ENCODE results near the gene HINT3. TPM values are rescaled to one million over a fixed set of nuclear protein-coding genes. Genes with fewer than 3 reads are reported as not detected.
A peak's percentile ranks its signal among the peaks of the same experiment; 100 is the strongest.

Gene HINT3
- total and polyA plus RNA-seq, 4 donors = 5.6 to 17.4 (median 10.6) TPM

DNA sequence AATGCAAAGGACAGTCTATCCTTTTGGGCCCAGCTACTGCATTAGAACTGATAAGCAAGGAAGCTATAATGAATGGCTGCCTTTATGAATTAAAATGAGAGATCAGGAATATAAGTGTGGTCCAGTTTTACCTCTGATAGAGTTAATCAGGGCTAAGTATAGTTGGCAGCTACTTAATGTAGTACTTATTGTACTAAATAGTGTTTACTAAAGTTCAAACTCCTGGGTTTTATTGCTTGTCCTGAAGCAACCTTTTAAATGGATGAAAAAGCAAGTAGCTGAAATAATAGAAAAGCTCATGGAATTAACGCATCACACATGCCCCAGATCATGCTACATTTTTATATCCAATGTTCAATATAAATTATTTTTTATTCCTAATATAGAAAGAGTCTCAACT lies 35.1 kb downstream of the HINT3 start:
- peak; percentile 16 for TF ChIP-seq YY1 (IDR thresholded peaks at IDR 0.05)
- TF ChIP-seq, protein P1, sequence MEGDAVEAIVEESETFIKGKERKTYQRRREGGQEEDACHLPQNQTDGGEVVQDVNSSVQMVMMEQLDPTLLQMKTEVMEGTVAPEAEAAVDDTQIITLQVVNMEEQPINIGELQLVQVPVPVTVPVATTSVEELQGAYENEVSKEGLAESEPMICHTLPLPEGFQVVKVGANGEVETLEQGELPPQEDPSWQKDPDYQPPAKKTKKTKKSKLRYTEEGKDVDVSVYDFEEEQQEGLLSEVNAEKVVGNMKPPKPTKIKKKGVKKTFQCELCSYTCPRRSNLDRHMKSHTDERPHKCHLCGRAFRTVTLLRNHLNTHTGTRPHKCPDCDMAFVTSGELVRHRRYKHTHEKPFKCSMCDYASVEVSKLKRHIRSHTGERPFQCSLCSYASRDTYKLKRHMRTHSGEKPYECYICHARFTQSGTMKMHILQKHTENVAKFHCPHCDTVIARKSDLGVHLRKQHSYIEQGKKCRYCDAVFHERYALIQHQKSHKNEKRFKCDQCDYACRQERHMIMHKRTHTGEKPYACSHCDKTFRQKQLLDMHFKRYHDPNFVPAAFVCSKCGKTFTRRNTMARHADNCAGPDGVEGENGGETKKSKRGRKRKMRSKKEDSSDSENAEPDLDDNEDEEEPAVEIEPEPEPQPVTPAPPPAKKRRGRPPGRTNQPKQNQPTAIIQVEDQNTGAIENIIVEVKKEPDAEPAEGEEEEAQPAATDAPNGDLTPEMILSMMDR (IDR thresholded peaks at IDR 0.05; ENCODE audit: low read depth, low read length, missing input control) = no peak
- TF ChIP-seq HNF4A (conservative IDR thresholded peaks at IDR 0.05) = peak; percentile 32 to 49
- peak; percentile 70 to 82 for TF ChIP-seq RXRA (IDR thresholded peaks at IDR 0.05)
- peak; percentile 51 for TF ChIP-seq SP1 (IDR thresholded peaks at IDR 0.05)
- no peak for TF ChIP-seq FOXA1 (IDR thresholded peaks at IDR 0.05)
- Histone ChIP-seq H3K27me3 (ENCODE audit: control insufficient read depth in 4 of 4, insufficient read depth in 4 of 4, low read length in 3 of 4) (no peaks in the 10 kb centered on the region), H3K9ac (ENCODE audit: low read depth in 1 of 2, low read length in 2 of 2) (no peak overlapping the region), H3K4me1 (ENCODE audit: control insufficient read depth in 4 of 4, insufficient read depth in 4 of 4, low read length in 3 of 4) (peaks cover 3 to 57% (median 50%) of the 10 kb centered on the region in 4 donors), H3K4me3 (ENCODE audit: low read depth in 1 of 3, low read length in 3 of 3) (no peak overlapping the region), H3K9me3 (ENCODE audit: control insufficient read depth in 4 of 4, low read length in 3 of 4) (no peaks in the 10 kb centered on the region), H3K36me3 (ENCODE audit: control insufficient read depth in 4 of 4, insufficient read depth in 3 of 4, low read depth in 1 of 4, low read length in 3 of 4) (no peaks in the 10 kb centered on the region), H3K27ac (ENCODE audit: low read depth in 1 of 2, low read length in 2 of 2) (peak overlapping the region; percentile 42 to 43)
- no peak for DNase-seq (ENCODE audit: low spot score)
- WGBS = 45% methylated on average over 1 of the region's 1 CpG

DNA sequence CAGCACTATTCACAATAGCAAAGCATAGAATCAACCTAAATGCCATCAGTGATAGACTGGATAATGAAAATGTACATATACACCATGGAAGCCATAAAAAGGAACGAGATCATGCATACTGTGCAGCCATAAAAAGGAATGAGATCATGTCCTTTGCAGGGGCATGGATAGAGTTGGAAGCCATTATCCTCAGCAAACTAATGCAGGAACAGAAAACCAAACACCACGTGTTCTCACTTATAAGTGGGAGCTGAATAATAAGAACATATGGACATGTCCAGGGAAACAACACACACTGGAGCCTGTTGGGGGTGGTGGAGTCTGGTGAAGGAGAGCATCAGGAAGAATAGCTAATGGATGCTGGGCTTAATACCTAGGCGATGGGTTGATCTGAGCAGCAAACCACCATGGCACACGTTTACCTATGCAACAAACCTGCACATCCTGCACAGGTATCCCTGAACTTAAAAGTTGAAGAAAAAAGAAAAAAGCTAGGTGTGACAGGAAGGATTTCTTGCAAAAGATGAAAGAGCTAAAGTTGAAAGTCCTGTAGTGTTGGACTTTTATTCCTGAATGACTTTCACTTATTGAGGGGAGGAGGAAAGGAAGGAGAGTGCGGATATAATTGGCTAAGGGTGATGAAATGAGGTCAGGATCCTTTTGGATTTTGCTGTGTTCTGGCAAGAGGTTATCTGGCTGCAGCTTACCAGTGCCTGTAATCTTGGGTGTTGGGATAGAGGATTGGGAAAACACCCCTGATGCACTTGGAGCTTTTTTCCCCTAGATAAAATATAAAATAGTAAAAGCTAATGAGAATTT lies 38.3 kb downstream of the HINT3 start:
- no peak for DNase-seq (ENCODE audit: low spot score)
- Histone ChIP-seq H3K36me3 (ENCODE audit: control insufficient read depth in 4 of 4, insufficient read depth in 3 of 4, low read depth in 1 of 4, low read length in 3 of 4) (peaks cover 2 to 22% (median 14%) of the 10 kb centered on the region in 4 donors), H3K27me3 (ENCODE audit: control insufficient read depth in 4 of 4, insufficient read depth in 4 of 4, low read length in 3 of 4) (no peaks in the 10 kb centered on the region), H3K27ac (ENCODE audit: low read depth in 1 of 2, low read length in 2 of 2) (peak overlapping the region in 1 of 2 donors; percentile 52), H3K4me3 (ENCODE audit: low read depth in 1 of 3, low read length in 3 of 3) (no peak overlapping the region), H3K9ac (ENCODE audit: low read depth in 1 of 2, low read length in 2 of 2) (no peak overlapping the region), H3K4me1 (ENCODE audit: control insufficient read depth in 4 of 4, insufficient read depth in 4 of 4, low read length in 3 of 4) (peaks cover 3 to 55% (median 45%) of the 10 kb centered on the region in 4 donors), H3K9me3 (ENCODE audit: control insufficient read depth in 4 of 4, low read length in 3 of 4) (no peaks in the 10 kb centered on the region)
- WGBS = 68% methylated on average over 5 of the region's 5 CpGs
- TF ChIP-seq SP1 (IDR thresholded peaks at IDR 0.05) (peak; percentile 47), YY1 (IDR thresholded peaks at IDR 0.05) (no peak), FOXA2 (IDR thresholded peaks at IDR 0.05) (no peak), FOXA1 (IDR thresholded peaks at IDR 0.05) (no peak), TAF1 (conservative IDR thresholded peaks at IDR 0.05) (no peak), HNF4A (conservative IDR thresholded peaks at IDR 0.05) (peak; percentile 84 to 85), RAD21 (IDR thresholded peaks at IDR 0.05) (no peak), HNF4G (IDR thresholded peaks at IDR 0.05) (peak; percentile 59), GABPA (IDR thresholded peaks at IDR 0.05 in 1 of 2, conservative IDR thresholded peaks at IDR 0.05 in 1 of 2) (no peak), RXRA (IDR thresholded peaks at IDR 0.05) (peak; percentile 70 to 78), JUND (IDR thresholded peaks at IDR 0.05) (peak; percentile 22 to 74), EGR1 (IDR thresholded peaks at IDR 0.05; ENCODE audit: low read depth in 2 of 2) (no peak), NR2F2 (IDR thresholded peaks at IDR 0.05) (peak; percentile 15)
- TF ChIP-seq, protein P2, sequence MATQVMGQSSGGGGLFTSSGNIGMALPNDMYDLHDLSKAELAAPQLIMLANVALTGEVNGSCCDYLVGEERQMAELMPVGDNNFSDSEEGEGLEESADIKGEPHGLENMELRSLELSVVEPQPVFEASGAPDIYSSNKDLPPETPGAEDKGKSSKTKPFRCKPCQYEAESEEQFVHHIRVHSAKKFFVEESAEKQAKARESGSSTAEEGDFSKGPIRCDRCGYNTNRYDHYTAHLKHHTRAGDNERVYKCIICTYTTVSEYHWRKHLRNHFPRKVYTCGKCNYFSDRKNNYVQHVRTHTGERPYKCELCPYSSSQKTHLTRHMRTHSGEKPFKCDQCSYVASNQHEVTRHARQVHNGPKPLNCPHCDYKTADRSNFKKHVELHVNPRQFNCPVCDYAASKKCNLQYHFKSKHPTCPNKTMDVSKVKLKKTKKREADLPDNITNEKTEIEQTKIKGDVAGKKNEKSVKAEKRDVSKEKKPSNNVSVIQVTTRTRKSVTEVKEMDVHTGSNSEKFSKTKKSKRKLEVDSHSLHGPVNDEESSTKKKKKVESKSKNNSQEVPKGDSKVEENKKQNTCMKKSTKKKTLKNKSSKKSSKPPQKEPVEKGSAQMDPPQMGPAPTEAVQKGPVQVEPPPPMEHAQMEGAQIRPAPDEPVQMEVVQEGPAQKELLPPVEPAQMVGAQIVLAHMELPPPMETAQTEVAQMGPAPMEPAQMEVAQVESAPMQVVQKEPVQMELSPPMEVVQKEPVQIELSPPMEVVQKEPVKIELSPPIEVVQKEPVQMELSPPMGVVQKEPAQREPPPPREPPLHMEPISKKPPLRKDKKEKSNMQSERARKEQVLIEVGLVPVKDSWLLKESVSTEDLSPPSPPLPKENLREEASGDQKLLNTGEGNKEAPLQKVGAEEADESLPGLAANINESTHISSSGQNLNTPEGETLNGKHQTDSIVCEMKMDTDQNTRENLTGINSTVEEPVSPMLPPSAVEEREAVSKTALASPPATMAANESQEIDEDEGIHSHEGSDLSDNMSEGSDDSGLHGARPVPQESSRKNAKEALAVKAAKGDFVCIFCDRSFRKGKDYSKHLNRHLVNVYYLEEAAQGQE (IDR thresholded peaks at IDR 0.05) = no peak
- TF ChIP-seq, protein P3, sequence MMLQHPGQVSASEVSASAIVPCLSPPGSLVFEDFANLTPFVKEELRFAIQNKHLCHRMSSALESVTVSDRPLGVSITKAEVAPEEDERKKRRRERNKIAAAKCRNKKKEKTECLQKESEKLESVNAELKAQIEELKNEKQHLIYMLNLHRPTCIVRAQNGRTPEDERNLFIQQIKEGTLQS (IDR thresholded peaks at IDR 0.05) = no peak
- TF ChIP-seq, protein P4, sequence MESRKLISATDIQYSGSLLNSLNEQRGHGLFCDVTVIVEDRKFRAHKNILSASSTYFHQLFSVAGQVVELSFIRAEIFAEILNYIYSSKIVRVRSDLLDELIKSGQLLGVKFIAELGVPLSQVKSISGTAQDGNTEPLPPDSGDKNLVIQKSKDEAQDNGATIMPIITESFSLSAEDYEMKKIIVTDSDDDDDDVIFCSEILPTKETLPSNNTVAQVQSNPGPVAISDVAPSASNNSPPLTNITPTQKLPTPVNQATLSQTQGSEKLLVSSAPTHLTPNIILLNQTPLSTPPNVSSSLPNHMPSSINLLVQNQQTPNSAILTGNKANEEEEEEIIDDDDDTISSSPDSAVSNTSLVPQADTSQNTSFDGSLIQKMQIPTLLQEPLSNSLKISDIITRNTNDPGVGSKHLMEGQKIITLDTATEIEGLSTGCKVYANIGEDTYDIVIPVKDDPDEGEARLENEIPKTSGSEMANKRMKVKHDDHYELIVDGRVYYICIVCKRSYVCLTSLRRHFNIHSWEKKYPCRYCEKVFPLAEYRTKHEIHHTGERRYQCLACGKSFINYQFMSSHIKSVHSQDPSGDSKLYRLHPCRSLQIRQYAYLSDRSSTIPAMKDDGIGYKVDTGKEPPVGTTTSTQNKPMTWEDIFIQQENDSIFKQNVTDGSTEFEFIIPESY (IDR thresholded peaks at IDR 0.05) = no peak
- TF ChIP-seq, protein P1 (IDR thresholded peaks at IDR 0.05; ENCODE audit: low read depth, low read length, missing input control) = no peak
- TF ChIP-seq, protein P5, sequence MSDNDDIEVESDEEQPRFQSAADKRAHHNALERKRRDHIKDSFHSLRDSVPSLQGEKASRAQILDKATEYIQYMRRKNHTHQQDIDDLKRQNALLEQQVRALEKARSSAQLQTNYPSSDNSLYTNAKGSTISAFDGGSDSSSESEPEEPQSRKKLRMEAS (IDR thresholded peaks at IDR 0.05) = peak; percentile 47
